GM19240 (cell line): ENCODE results near the gene ABCC5.

Source experiments
- DNase-seq: peaks from one replicate; pipeline ENCODE4 v3.0.0; 2011; ENCODE audit warnings: low spot score; ENCODE audit not compliant: insufficient read length

The ABCC5 gene

DNA sequence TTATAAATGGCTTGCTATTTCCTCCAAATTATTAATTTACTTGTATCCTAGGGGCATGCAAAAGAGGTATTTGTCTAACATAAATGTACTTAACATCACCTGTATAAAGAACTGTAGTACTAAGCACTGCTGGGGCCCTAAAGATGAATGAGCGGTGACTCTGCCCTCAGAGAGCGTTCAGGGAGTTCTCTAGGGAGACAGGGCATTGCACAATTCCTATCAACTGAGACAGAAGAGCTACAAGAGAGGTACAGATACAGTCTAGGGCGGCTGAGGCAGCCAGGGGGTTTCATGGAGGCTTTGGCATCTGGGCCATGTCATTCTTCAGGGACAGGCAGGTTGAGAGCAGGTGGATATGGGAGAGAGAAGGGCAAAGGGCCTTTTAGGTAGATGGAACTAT, 93.1 kb downstream of the ABCC5 start:
- no peak for DNase-seq

DNA sequence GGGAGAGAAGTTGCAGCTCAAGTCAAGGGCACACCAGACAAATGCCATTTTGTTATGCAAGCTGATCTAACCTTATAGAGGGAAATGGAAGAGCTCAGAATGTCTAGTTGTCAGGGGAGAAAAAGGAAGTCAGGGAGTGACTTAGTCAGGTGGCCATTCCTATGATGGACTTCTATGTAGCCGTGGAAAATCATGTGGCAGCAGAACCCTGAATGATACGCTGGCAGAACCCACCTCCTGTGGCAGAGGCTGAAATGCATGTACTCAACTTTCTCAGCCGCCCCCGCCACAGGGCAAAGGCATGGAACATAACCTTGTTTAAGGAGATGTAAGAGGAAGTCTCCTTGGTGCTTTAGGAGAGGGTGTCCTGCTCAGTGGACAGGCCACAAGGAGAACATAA, 95.3 kb downstream of the ABCC5 start:
- DNase-seq: no peak

DNA sequence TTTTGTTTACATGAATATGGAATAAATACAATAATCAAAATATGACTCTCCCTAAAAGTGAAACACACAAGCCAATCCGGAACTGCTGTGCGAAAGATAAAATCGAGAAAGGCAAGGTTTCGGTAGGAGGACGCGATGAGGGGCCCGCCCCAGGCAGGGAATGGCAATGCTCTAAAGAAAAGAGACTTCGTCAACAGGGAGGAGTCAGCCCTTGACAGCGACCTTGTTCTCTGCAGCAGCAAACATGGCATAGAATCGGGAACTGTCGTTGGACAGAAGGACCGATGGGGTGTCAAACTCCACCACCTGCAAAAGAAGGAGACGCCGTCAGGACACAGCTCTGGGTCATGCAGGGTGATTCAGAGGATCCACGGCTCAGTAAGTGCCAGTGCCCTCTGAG, 96.6 kb downstream of the ABCC5 start:
- DNase-seq: no peak

DNA sequence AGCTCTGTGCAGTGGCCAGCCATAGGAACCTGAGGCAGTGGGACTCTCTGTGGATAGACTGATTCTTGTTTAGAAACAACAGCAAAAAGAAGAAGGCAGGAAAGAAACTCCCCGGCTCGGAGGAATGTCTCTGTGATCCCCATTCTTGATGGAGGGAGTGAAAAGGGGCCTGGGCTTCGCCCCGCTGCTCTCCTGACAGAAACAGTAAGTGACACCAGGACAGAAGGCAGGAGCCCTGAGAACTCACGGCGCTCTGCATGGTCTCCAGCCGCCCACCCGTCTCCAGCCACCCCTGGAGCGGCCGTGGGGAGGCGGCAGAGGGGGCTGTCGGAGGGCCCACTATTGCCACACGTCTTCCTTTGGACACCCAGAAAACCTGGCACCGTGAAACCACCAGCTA, 97.3 kb downstream of the ABCC5 start:
- DNase-seq: no peak

DNA sequence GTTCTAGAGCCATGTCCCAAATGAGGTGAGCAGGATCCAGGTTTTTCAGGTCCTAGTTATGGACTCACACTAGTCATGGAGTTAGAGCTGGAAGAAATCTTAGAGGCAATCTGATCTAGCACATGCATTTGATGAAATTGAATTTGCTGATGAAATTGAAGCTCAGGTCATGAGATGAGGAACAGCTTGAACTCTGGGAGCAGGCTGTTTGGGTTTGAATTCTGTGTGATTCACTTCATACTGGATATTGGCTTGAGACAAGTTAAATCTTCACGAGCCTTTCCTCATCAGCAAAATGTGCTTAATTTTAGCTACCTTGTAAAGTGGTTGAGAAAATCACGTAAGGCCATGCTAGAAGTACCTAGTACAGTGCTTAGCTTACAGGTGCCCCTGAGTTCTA, 99.5 kb downstream of the ABCC5 start:
- DNase-seq: no peak

DNA sequence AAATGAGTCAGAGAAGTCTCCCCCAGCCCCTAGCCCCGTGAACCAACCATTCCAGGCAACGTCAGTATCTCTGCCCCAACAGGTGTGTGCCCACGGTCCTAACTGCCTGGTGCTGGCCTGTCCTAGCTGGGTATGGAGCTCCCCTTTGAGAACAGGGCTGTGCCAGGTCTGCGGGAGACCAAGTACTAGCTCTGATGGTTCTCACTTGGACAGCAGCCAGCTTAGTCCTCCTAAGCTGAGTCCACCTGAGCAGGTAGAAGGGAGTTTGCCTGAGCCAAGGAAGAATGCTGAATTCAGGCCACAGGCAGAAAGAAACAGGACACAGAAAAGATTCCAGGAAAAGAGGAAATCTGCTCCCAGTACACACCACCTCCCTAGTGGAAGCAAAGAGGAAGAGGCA, 99.9 kb downstream of the ABCC5 start:
- no peak for DNase-seq

DNA sequence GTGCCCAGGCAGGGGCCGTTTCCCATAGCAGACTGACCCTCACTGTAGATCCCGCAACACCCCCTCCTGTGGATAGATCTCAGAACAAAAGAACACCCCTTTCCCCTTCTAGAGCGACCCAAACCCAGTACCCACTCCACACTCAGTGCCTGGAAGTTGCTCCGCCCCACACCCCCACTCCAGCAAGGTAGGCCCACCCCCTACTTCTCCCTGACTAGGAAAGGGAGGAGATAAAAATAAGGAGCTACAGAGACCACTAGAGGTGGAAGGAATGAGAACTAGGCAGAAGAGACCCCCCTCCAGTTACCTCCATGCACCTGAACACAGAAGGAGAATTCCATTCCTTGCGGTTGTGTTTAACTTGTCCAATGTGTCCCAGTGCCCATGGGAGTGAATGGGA, 102.8 kb downstream of the ABCC5 start:
- no peak for DNase-seq

DNA sequence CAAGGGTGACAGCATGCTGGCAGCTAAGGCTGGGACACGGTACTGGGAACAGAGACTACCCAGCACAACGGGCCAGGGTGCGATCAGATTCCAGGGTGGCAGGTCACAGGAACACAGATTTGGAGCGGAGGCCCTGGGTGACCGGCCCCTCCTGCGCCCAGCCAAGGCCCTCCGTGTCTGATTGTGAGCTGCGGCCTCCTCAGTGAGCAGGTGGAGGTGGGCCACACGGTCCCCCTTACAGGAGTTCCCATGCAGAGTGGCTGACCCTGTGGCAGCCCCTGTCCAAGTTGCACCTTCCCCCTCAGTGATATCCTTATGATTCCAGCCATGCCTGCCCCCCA, 104.1 kb downstream of the ABCC5 start:
- DNase-seq: no peak

DNA sequence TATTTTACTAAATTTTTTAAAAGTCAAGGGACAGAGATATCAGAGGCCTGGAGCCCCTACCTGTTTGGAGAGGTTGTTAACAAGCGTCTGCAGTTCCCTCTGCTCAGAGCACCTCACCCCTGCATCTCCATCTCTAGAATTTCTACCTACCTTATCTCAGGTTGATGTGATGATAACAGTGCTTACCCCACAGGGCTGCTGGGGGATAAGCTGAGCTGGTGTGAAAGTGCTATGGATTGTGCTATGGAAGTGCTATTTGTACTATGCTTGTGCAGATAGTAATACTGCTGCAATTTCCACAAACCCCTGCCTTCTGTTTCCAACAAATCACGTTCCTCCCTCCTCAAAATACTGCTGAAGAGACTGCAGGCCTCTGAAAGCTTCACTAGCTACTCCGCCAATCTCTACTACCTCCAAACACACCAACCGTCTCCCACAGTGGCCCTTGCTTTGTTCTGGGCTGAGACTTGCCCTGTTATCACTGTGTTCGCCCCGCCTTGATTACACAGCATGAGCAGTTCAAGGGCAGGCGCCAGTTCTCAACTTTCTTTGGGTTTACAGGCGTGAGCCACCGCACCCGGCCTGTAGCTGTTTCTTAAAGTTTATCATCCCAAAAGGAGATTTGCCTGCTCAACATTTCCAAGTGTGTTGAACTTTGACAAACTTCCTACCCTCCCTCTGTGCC, 104.6 kb downstream of the ABCC5 start:
- no peak for DNase-seq

DNA sequence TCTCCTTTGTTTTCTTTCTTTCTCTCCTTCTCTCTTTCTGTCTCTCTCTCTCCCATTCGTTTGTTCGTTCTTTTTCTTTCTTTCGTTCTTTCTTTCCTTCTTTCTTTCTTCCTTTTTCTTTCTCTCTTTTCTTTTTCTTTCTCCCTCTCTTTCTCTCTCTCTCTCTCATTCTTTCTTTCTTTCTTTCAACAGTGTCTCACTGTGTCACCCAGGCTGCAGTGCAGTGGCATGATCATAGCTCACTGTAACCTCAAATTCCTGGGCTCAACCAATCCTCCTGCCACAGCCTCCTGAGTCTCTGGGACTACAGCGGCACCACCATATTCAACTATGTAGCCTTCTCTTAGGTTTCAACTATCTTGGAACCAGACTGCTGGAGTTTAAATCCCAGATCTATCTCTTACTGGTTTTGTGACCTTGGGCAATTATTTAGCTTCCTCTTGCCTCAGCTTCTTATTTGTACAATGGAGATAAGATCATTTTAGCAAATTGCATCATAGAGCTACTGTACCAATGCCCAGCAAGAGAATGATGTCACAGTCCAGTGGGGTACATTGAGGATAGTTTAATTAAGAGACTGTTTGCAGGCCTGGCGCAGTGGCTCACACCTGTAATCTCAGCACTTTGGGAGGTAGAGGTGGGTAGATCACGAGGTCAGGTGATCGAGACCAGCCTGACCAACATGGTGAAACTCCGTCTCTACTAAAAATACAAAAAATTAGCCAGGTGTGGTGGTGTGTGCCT, 105.7 kb downstream of the ABCC5 start:
- no peak for DNase-seq

DNA sequence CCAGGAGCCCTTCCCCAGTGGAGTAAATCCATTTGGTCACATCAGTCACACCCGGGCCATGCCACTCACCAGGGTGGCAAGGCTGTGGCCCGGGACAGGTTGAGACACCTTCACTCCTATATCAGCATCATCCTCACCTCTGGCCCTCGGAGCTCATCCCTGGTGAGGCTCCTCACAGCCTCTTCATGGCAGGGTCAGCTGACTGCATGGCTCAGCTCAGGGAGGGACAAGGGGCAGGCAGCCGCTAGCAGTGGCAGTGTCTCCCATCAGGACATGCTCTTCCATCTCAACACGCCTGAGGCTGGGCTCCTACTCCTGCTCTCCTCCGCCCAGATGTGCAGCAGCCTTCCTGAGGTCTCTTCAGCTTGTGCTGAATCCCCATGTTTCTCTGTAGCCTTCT, 106.6 kb downstream of the ABCC5 start:
- no peak for DNase-seq

DNA sequence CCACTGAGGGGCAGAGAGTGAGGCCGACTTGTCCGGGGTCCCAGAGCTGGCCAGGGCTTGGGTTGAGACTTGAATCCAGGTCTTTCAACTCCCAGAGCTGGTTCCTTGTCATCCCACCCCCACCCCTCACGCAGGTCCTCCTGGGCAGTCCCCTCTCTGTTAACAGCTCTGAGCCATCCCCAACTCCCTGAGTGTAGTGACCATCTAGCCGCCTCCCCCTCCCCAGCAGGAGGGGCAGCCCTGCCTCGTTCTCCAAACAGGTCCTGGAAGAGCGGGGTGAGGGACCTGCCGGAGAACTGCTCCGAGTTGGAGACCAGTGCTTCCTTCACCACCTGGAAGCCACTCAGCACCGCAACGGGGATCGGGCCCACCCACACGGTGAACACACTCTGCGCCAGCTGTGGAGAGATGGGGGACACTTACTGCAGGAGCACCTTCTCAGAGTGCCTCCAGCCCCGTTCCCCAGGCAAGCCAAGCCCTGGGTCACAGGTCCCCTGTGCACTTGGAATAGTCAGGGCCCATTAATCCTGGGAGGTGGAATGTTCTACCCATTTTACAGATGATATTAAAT, 108.6 kb downstream of the ABCC5 start:
- DNase-seq: no peak

DNA sequence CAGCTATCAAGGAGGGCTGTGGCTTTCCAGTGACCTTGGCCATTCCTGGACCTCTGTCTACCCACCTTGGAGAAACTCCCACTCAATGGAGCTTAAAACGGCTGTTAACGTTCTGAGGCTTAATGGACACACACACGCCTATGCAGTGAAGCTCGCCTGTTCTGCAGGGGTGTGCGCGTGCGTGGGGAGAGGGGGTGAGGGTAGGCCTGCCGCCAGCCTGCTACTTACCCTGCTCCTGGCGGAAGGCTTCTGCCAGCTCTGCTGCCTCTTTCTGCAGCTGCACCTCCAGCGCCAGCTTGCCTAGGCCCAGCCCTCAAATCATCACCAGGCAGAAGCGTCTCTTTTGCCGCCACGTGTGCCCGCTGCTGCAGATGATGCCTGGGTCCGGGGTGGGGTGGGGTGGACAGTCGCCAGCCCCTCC, 109.8 kb downstream of the ABCC5 start:
- DNase-seq: no peak

DNA sequence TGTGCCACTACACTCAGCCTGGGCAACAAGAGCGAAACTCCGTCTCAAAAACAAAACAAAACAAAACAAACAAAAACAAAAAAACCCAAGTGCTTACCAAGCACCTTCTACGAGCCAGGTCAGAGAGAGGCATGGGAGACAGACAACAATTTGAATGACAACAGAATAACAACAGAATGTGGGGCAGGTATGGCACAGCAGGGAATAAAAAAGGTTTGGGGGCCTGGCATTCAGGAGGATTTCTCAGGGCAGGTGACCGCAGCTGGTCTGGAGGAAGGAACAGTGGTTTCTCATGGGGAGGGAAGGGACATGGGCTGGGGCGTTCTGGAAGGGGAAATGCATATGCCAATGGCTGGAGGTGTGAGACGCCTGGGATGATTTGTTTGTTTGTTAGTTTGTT, 110.5 kb downstream of the ABCC5 start:
- DNase-seq: no peak

DNA sequence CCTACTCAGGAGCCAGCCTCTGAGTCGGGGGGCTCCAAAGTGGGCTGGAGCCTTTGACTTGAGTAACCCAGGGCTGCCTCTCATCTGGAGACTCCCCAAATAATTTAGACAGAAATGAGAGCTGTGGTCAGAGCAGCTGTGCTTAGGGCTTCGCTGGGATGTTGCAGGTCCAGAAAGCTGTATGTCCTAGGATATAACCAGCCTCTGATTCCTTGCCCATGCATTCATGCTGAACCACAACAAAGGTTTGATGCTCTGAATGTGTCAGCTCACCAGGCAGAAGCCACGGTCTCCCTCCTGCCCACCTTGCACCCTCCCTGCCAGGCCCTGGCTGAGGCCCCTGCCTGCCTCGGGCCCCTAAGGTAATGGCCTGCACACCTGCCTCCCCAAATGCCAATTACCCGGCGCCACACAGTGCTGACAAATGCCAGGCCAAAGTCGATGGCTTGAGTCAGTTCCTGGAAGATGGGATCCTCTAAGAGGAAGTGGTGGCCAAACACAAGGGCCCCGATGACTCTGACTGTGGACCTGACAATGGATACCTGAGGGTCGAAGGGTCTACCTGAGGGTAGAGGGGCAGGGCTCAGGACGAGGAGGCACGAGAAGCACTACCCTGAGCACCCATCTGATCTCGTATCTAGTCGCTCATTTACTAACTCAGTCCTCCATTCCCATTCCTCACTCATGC, 111.3 kb downstream of the ABCC5 start:
- no peak for DNase-seq

DNA sequence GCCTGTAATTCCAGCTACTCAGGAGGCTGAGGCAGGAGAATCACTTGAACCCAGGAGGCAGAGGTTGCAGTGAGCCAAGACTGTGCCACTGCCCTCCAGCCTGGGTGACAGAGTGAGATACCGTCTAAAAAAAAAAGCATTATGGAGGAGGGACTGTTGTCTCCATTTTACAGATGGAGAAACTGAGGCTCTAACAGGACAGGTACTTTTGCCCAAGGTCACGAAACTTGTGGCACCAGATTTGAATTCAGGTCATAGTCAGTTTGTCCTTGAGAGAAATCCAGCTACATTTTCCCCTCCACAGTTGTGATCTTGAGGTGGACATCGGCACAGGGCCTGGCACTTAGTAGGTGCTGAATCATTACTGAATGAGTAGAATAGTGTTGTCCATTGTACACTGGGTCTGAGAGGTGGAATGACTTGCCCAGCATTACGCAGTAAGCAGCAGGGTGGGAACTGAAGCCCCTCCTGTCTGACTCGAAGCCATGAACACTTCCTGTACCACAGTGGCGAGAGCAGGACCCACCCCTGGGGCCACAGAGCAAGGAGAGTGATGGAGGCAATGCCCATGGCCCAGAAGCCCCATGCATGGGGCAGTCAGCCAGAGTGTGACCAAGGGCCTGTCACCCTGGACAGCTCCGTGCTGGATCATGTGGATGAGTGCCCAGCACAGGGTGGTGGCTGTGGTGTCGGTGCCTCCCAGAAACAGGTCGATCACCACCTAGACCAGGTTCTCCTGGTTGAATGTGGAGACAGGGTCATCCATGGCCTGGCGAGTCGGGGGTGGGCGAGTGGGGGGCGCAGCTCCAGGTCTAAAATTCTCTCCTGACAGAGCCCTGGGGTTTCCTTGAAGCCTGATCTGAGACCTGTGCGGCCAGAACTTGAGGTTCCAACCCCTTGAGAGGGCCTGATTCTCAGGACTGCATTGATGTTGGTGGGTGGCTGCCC, 112.6 kb downstream of the ABCC5 start:
- DNase-seq: no peak

DNA sequence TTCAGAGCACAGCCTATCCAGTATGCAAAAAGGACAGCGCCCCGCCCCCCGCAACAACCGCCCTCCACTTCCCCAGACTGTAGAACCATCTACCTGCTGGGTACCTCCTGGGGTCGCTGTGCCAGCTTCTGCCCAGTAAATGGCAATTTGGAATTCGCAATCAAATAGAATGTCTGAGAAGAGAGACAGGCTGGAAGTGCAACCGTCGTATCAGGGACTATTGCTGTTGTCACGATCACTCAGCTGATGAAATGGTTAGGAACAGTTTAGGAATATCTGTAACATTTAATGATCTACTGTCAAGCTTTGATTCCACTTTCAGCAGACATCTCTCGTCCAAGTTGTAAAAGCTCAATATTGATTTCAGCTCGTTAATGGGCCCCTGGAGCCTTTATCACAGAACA, 119.7 kb downstream of the ABCC5 start:
- DNase-seq: no peak

DNA sequence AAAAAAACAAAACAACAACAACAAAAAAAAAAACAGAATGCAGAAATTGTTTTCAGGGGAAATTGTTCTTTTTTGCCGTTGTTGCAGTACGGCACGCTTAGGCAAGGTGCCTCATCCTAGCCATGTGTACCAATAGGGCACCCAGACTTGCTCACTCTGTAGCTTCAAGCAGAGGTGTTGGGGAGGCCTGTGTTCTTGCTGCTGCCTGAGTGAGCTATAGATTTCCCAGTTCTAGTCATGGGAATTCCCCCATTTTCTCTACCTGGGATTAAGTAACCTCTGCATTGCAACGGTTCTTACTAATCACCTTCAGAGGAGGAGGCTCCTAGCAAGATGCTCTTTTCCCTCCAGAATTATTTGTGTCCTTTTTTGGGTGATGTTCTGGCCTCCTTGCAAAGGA, 120.1 kb downstream of the ABCC5 start:
- DNase-seq: no peak

DNA sequence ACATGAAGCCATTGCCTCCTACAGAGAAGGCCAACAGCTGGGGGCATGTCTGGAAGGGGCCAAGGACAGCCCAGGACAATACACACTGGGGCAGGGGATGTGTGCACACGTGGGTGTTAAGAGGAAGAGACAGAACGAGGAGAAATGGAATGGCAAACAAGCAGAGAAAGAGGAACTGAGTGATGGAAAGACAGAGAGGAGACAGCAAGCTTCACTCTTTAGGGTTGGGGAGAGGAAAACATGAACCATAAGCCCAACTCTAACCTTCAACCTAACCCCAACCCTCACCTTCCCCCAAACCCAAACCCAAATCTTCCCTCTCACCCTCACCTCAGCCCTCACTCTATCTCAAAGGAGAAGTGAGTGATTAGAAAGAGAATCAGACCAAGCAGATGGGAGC, 121.1 kb downstream of the ABCC5 start:
- no peak for DNase-seq

DNA sequence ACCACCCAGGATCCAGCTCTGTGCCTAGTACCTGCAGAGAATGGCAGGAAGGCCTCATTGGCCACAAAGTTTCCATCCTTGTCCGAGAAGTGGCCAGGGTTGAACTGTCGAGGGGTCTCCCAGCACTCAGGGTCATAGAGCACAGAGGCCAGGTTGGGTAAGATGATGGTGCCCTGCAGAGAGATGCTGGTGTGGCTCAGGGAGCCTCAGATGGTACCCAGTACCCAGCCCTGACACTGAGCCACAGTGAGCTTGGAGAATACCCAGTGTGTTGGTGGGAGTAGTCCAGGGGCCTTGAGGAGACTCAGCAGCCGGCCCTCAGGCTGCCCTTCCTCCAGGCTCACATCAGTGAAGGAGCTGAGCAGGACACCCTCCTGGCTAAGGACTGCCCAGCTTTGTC, 121.5 kb downstream of the ABCC5 start:
- no peak for DNase-seq

DNA sequence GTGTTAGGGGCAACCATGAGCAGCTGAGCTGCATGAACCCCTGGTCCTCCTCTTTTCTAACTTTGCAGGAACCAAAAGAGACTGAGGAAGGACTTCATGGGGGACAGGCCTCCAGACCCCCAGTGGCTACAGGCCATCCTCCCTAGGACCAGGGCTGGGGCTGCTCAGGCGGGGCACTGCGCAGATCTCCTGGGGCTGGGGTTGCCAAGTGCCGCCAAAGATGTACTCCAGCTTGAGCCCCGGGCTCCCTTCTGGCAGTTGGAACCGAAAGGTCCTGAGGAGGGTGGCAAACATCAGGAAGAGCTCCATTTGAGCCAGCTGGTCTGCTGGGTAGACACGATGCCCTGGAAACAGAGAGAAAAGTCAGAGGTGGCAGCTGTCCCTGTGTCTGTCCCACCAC, 121.9 kb downstream of the ABCC5 start:
- no peak for DNase-seq
